SK-N-SH (cell line): ENCODE results near the gene JAZF1.

Experiments
- ELF1 ChIP-seq: IDR thresholded peaks from 2 replicates; pipeline ENCODE4 v1.4.0; 2012
- EP300 ChIP-seq, 2 experiments: IDR thresholded peaks; 2 replicates each; pipeline versions ENCODE4 v1.4.0 to v1.6.1; 2012; ENCODE audit warnings: borderline replicate concordance in 1 of 2, low read depth in 1 of 2, low read length in 1 of 2
- EZH2phosphoT487 ChIP-seq: fragments of 200-600 bp; sonication (generic); IDR thresholded peaks from 2 replicates; pipeline ENCODE4 v1.6.1; 2017; ENCODE audit warnings: low read depth, mixed run types, mild to moderate bottlenecking, antibody characterized with exemption, moderate library complexity, borderline replicate concordance
- FOXJ3 ChIP-seq: sonication (generic); formaldehyde crosslinking; IDR thresholded peaks from 2 replicates; pipeline ENCODE4 v1.5.1; 2020; ENCODE audit warnings: mild to moderate bottlenecking, missing genetic modification reagents
- GABPA ChIP-seq: IDR thresholded peaks from 2 replicates; pipeline ENCODE4 v1.4.0; 2012; ENCODE audit warnings: low read depth, mild to moderate bottlenecking
- POLR2AphosphoS5 ChIP-seq: IDR thresholded peaks from 2 replicates; pipeline ENCODE4 v1.6.1; 2012; ENCODE audit warnings: low read depth, low read length
- RAD21 ChIP-seq: IDR thresholded peaks from 2 replicates; pipeline ENCODE4 v1.6.1; 2012; ENCODE audit warnings: mild to moderate bottlenecking, low read length
- RCOR1 ChIP-seq: fragments of 150-350 bp; IDR thresholded peaks from 2 replicates; pipeline ENCODE4 v1.6.1; 2017; ENCODE audit warnings: antibody characterized with exemption, low read length
- RXRA ChIP-seq: IDR thresholded peaks from 2 replicates; pipeline ENCODE4 v1.4.0; 2012; ENCODE audit warnings: low read depth, mild to moderate bottlenecking, borderline replicate concordance
- TF ChIP-seq, protein P1 (sequence below): fragments of 200-600 bp; sonication (generic); IDR thresholded peaks from 2 replicates; pipeline ENCODE4 v1.6.1; 2017; ENCODE audit warnings: antibody characterized with exemption, mild to moderate bottlenecking, moderate library complexity
- TF ChIP-seq, protein P2 (sequence below): fragments of 150-350 bp; IDR thresholded peaks from 2 replicates; pipeline ENCODE4 v1.6.1; 2017; ENCODE audit warnings: antibody characterized with exemption, low read length, low read depth, borderline replicate concordance

DNA sequence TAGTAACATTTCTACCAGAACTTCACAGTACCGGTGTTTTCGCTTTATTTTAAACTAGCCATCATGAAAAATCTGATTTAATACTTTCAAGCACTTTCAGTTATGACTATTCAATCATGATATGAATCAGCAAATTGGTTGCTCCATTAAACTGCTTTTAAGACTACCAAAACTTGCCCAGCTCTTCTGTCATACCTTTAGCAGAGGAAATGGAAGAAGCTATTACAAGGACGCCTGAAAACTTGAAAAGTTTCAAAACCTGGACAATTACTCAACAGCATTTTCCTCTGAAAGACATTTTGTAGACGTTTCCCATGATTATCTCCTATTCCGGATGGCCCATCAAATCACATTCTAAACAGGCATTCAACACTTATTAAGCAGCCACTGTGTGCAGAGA is 2.0 kb downstream of the JAZF1 start:
- TF ChIP-seq RAD21: no peak
- TF ChIP-seq, protein P1, sequence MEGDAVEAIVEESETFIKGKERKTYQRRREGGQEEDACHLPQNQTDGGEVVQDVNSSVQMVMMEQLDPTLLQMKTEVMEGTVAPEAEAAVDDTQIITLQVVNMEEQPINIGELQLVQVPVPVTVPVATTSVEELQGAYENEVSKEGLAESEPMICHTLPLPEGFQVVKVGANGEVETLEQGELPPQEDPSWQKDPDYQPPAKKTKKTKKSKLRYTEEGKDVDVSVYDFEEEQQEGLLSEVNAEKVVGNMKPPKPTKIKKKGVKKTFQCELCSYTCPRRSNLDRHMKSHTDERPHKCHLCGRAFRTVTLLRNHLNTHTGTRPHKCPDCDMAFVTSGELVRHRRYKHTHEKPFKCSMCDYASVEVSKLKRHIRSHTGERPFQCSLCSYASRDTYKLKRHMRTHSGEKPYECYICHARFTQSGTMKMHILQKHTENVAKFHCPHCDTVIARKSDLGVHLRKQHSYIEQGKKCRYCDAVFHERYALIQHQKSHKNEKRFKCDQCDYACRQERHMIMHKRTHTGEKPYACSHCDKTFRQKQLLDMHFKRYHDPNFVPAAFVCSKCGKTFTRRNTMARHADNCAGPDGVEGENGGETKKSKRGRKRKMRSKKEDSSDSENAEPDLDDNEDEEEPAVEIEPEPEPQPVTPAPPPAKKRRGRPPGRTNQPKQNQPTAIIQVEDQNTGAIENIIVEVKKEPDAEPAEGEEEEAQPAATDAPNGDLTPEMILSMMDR: no peak
- TF ChIP-seq EZH2phosphoT487: no peak
- TF ChIP-seq EP300 (IDR thresholded peaks at IDR 0.05; ENCODE audit: borderline replicate concordance in 1 of 2, low read depth in 1 of 2, low read length in 1 of 2): no peak
- TF ChIP-seq, protein P2, sequence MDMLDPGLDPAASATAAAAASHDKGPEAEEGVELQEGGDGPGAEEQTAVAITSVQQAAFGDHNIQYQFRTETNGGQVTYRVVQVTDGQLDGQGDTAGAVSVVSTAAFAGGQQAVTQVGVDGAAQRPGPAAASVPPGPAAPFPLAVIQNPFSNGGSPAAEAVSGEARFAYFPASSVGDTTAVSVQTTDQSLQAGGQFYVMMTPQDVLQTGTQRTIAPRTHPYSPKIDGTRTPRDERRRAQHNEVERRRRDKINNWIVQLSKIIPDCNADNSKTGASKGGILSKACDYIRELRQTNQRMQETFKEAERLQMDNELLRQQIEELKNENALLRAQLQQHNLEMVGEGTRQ: no peak
- TF ChIP-seq FOXJ3 (CRISPR knock-in tag): no peak
- no peak for TF ChIP-seq RXRA
- no peak for TF ChIP-seq POLR2AphosphoS5
- no peak for TF ChIP-seq RCOR1
- TF ChIP-seq GABPA: no peak
- TF ChIP-seq ELF1: no peak
